Ovary (tissue), 9 donors: Measurements from ENCODE around the gene HEXD. TPM values are rescaled to one million over a fixed set of nuclear protein-coding genes. Genes with fewer than 3 reads are reported as not detected.

ENCODE experiments used
- DNase-seq, 5 donors: peaks; one replicate each; pipeline ENCODE4 v3.0.0-alpha.2; 2019 to 2020
- H3K27ac ChIP-seq, 2 donors: fragments of 200-600 bp; one replicate each; pipeline versions ENCODE4 v1.5.1 to v1.8.0; 2019 to 2022
- H3K27me3 ChIP-seq: fragments of 200-600 bp; one replicate; pipeline ENCODE4 v1.8.0; 2022
- H3K36me3 ChIP-seq: fragments of 200-600 bp; sonication (generic); one replicate; pipeline ENCODE4 v1.5.1; 2019
- H3K4me1 ChIP-seq: one replicate; pipeline ENCODE4 v1.8.1; 2013; ENCODE audit warnings: mild to moderate bottlenecking, moderate library complexity; ENCODE audit not compliant: insufficient read depth
- H3K4me3 ChIP-seq: fragments of 200-600 bp; sonication (generic); one replicate; pipeline ENCODE4 v1.5.1; 2017
- H3K9me3 ChIP-seq, 2 donors: fragments of 200-600 bp in 1 of 2; sonication (generic) in 1 of 2; one replicate each; pipeline versions ENCODE4 v1.5.1 to v1.8.1; 2013 to 2019; ENCODE audit warnings: mild to moderate bottlenecking in 1 of 2, moderate library complexity in 1 of 2
- EP300 ChIP-seq: sonication (generic); formaldehyde crosslinking; IDR thresholded peaks from one replicate; pipeline ENCODE4 v1.6.1; 2017; ENCODE audit warnings: antibody characterized with exemption
- POLR2A ChIP-seq: fragments of 450-650 bp; IDR thresholded peaks from one replicate; pipeline ENCODE4 v1.6.1; 2017; ENCODE audit warnings: antibody characterized with exemption, mild to moderate bottlenecking, moderate library complexity
- WGBS, 3 donors: extraction: QIAGEN DNeasy Blood & Tissue Kit in 1 of 3; methylation state at CpG; one replicate each; pipeline versions ENCODE4 v1.1.5 to v1.1.7; 2013 to 2017; 5-methylcytosine and 5-hydroxymethylcytosine counted together
- intact Hi-C, 4 donors: fragments of 100-400 bp; cut with DNase I; formaldehyde crosslinking; loops; one replicate each; pipeline versions ENCODE4 v1.11.0 to v1.15.1; 2022 to 2023
- polyA plus RNA-seq, 2 donors: library from polyadenylated mRNA; stranded (reverse); fragments of 200-250 nt in 1 of 2; fragments of 350-450 nt in 1 of 2; fragmentation: Illumina TruSeq in 1 of 2; extraction: RNeasy Lipid Tissue Mini Kit (QIAGEN cat#74804) in 1 of 2; gene quantifications; one replicate each; pipeline ENCODE4 v1.2.3, GENCODE V29; 2013 to 2014
- total RNA-seq, 7 donors: library from RNA; depleted of rRNA in 2 of 7; stranded (reverse); fragments of >200 nt in 2 of 7; fragmentation: NEBNext Ultra II Directional in 3 of 7; extraction: Animal tissue kit (Norgen Biotek cat#: 25700) in 3 of 7; gene quantifications; one replicate each; pipeline versions ENCODE4 v1.1.0 to v1.2.4, GENCODE V29; 2016 to 2023
- TF ChIP-seq, protein P1 (sequence below), 3 donors: fragments of 450-650 bp in 2 of 3; fragments of 200-600 bp in 1 of 3; IDR thresholded peaks; one replicate each; pipeline versions ENCODE4 v1.5.1 to v1.8.0; 2016 to 2022; ENCODE audit warnings: antibody characterized with exemption in 3 of 3, mild to moderate bottlenecking in 1 of 3
- donor health status: DM: no; HTN: no; CAD: no; lungs with moderate emphysema.
- donor health status: DM: no; HTN: no; CAD: no.
- donor health status: Bipolar disorder and iron deficiency.
- donor health status: DM: yes; HTN: yes; CAD: no.
- donor health status: DM: no; HTN: no; CAD: no.
- donor health status: DM: yes; HTN: yes; CAD: no.

HEXD gene
- total and polyA plus RNA-seq, 9 donors, result 8.7 to 74.7 (median 46.6) TPM

DNA sequence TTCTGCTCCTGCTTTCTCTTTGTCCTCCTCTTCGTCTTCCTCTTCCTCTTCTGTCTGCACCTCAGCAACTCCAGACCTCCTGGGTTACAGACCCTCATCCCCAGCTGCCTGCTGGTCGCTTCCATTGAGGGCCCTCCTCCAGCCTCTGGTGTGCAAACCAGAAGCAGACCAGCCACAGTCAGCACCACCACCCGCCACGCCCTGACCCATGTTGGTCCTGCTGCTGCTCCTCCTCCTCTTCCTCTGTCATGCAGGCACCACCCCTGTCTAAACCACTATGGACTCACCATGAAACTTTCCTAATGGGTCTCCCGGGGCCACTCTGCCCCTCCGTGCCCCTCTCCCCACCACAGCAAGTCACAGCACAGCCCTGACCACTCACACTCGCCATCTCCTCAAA is 11.7 kb downstream of the HEXD start:
- no peak overlapping the region for H3K4me3 ChIP-seq
- H3K27ac ChIP-seq, result no peak overlapping the region
- no peaks in the 10 kb centered on the region for H3K27me3 ChIP-seq
- no peak for DNase-seq
- WGBS, 3 donors, result 78 to 91% (median 81%) methylated on average over 7 of the region's 7 CpGs
- H3K4me1 ChIP-seq, result no peaks in the 10 kb centered on the region
- no peaks in the 10 kb centered on the region for H3K9me3 ChIP-seq
- H3K36me3 ChIP-seq, result no peaks in the 10 kb centered on the region
- TF ChIP-seq EP300, result no peak
- TF ChIP-seq, protein P1, sequence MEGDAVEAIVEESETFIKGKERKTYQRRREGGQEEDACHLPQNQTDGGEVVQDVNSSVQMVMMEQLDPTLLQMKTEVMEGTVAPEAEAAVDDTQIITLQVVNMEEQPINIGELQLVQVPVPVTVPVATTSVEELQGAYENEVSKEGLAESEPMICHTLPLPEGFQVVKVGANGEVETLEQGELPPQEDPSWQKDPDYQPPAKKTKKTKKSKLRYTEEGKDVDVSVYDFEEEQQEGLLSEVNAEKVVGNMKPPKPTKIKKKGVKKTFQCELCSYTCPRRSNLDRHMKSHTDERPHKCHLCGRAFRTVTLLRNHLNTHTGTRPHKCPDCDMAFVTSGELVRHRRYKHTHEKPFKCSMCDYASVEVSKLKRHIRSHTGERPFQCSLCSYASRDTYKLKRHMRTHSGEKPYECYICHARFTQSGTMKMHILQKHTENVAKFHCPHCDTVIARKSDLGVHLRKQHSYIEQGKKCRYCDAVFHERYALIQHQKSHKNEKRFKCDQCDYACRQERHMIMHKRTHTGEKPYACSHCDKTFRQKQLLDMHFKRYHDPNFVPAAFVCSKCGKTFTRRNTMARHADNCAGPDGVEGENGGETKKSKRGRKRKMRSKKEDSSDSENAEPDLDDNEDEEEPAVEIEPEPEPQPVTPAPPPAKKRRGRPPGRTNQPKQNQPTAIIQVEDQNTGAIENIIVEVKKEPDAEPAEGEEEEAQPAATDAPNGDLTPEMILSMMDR (IDR thresholded peaks at IDR 0.05), result no peak
- no peak for TF ChIP-seq POLR2A
- intact Hi-C loops, result no loop called here

DNA sequence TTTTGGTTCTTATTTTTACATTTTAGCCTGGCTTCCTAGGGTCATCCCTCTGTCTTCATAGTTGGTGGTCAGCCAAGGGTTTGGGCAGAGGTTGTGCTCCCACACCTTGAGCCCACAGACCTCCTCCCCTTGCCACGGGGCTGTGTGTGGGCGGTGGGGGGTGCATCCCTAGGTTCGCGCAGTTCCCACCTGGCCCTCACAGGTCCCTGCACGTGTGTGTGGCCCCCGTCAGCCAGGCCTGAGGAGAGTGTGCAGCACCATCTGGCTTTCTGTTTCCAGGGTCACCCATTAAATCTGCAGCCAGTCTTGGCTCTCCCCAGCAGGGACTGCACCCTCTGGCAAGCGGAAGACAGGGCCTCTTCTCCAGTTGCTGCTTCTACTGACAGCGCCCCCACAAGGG is 13.9 kb downstream of the HEXD start:
- H3K4me1 ChIP-seq, result no peaks in the 10 kb centered on the region
- no peaks in the 10 kb centered on the region for H3K36me3 ChIP-seq
- no peak overlapping the region for H3K4me3 ChIP-seq
- TF ChIP-seq POLR2A, result no peak
- TF ChIP-seq, protein P1 (IDR thresholded peaks at IDR 0.05), result no peak
- intact Hi-C loops, result no loop called here
- 68 to 79% (median 73%) methylated on average over 8 of the region's 8 CpGs for WGBS, 3 donors
- no peak for DNase-seq
- H3K27me3 ChIP-seq, result no peaks in the 10 kb centered on the region
- H3K9me3 ChIP-seq, result no peaks in the 10 kb centered on the region
- H3K27ac ChIP-seq, result no peak overlapping the region

DNA sequence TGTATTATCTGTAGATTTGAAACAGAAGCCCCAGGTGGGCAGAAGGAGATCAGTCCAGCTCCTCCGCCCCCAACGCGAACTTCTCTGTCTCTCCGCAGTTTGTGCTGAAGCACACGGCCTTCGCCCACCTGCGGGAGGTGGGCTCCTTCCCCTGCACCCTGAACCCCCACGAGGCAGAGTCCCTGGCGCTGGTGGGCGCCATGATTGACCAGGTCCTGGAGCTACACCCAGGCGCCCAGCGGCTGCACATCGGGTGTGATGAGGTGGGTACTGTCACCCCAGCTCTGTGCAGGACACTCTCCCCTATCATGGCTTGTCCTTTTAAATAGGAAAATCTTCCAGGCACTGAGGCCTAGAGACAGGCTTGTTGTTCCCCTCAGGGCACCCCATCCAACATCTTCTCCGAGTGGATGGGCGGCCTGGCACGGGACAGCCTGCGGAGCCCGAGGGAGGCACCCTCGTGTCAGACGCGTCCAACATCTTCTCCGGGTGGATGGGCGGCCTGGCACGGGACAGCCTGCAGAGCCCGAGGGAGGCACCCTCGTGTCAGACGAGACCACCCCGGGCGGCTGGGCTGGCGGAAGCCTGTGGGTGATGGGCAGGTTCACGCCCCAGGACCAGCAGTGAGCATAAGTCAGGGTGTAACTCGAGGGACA is 15.5 kb downstream of the HEXD start:
- Histone ChIP-seq H3K27me3 (no peaks in the 10 kb centered on the region), H3K36me3 (no peaks in the 10 kb centered on the region), H3K4me1 (no peaks in the 10 kb centered on the region), H3K27ac (no peak overlapping the region), H3K9me3 (no peaks in the 10 kb centered on the region), H3K4me3 (no peak overlapping the region)
- WGBS, 3 donors, result 87 to 89% (median 87%) methylated on average over 22 to 32 of the region's 32 CpGs
- TF ChIP-seq EP300 (no peak), POLR2A (no peak)
- TF ChIP-seq, protein P1 (IDR thresholded peaks at IDR 0.05), result no peak
- DNase-seq, result no peak
- intact Hi-C loops, result no loop called here

DNA sequence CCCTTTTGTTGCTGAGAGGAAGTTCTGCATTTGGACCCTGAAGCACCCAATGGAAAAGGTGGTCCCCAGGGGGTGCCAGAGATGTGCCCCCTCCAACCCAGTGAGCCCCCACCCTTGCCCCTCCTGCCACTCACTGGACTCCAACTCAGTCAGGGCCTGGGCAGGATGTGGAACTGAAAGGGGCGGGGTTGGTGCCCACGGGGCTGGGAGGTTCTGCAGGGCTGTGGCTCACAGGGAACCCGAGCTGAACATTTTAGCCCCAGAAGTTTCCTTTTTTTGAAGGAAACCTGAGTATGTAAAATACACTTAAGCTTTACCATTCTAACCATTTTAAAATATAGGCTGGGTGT is 16.0 kb downstream of the HEXD start:
- Histone ChIP-seq H3K9me3 (no peaks in the 10 kb centered on the region), H3K27ac (no peak overlapping the region), H3K4me3 (no peak overlapping the region), H3K4me1 (no peaks in the 10 kb centered on the region), H3K27me3 (no peaks in the 10 kb centered on the region), H3K36me3 (no peaks in the 10 kb centered on the region)
- TF ChIP-seq, protein P1 (IDR thresholded peaks at IDR 0.05), result no peak
- TF ChIP-seq EP300, result no peak
- TF ChIP-seq POLR2A, result no peak
- no peak for DNase-seq
- intact Hi-C loops, result no loop called here
- 40 to 87% (median 59%) methylated on average over 3 of the region's 3 CpGs for WGBS, 3 donors
